GM12878 (cell line): Measurements from ENCODE around the gene OTOG. TPM values are rescaled to one million over a fixed set of nuclear protein-coding genes. Genes with fewer than 3 reads are reported as not detected.

ENCODE experiments used
- ATAC-seq: fragments of 200-7000 bp; cut with Tn5 transposase; 3 replicates; pipeline ENCODE4 v1.9.1; 2020; ENCODE audit warnings: mild to moderate bottlenecking, moderate library complexity
- BruUV-seq: library from RNA; stranded (reverse); fragments of 400-500 nt; replicated peaks from 2 replicates; lab custom pipeline; 2021; lab: Mats Ljungman, UMichigan
- CTCF ChIA-PET: fragments of 300-600 bp; sonication (Branson Sonifier 250); formaldehyde crosslinking; extraction: SDS; loops from one replicate; lab custom pipeline; 2021; ENCODE audit warnings: inconsistent platforms; lab: Yijun Ruan, JAX
- POLR2A ChIA-PET: fragments of 350-600 bp; formaldehyde crosslinking; extraction: SDS; loops from one replicate; lab custom pipeline; 2021; ENCODE audit warnings: inconsistent platforms; lab: Charles Lee
- RAD21 ChIA-PET: fragments of 300-600 bp; sonication (Branson Sonifier 250); formaldehyde crosslinking; loops from one replicate; lab custom pipeline; 2023; ENCODE audit warnings: antibody characterized with exemption; ENCODE audit not compliant: unreplicated experiment; lab: Charles Lee
- SMC1A ChIA-PET: fragments of 300-600 bp; sonication (Branson Sonifier 250); formaldehyde crosslinking; loops from one replicate; lab custom pipeline; 2023; ENCODE audit not compliant: unreplicated experiment, uncharacterized antibody; lab: Charles Lee
- DNase-seq: peaks from one replicate; pipeline ENCODE4 v3.0.0-alpha.2; 2011; ENCODE audit warnings: low read depth, low spot score
- FAIRE-seq: peaks from 3 replicates; lab custom pipeline; 2011; peaks lifted over from hg19 to GRCh38; lab: Jason Lieb, UNC
- H2AFZ ChIP-seq: 2 replicates; pipeline ENCODE4 v1.6.0; 2011; ENCODE audit warnings: low read depth, low read length, control low read depth; ENCODE audit not compliant: control insufficient read depth
- H3K27ac ChIP-seq: 2 replicates; pipeline ENCODE4 v1.5.1; 2011; ENCODE audit warnings: control low read depth; ENCODE audit not compliant: control insufficient read depth, insufficient read depth
- H3K27me3 ChIP-seq, 2 experiments: replicated peaks in 1 of 2; 2 replicates each; pipeline versions ENCODE4 v1.6.0 to v1.6.1; 2011; ENCODE audit warnings: low read length in 1 of 2; ENCODE audit not compliant: control insufficient read depth in 2 of 2, insufficient read depth in 2 of 2
- H3K36me3 ChIP-seq, 2 experiments: 2 replicates each; pipeline ENCODE4 v1.5.1; 2011; ENCODE audit warnings: low read length in 1 of 2; ENCODE audit not compliant: control insufficient read depth in 2 of 2, insufficient read depth in 2 of 2
- H3K4me1 ChIP-seq: 2 replicates; pipeline ENCODE4 v1.6.1; 2011; ENCODE audit warnings: mild to moderate bottlenecking, low read length, moderate library complexity, mixed read lengths; ENCODE audit not compliant: control insufficient read depth, insufficient read depth
- H3K4me2 ChIP-seq: 2 replicates; pipeline ENCODE4 v1.6.0; 2011; ENCODE audit warnings: control low read depth; ENCODE audit not compliant: control insufficient read depth, insufficient read depth
- H3K4me3 ChIP-seq: fragments of 200-600 bp; sonication (generic); 2 replicates; pipeline ENCODE4 v1.5.1; 2016
- H3K79me2 ChIP-seq: 2 replicates; pipeline ENCODE4 v1.6.0; 2011; ENCODE audit warnings: low read length; ENCODE audit not compliant: control insufficient read depth, insufficient read depth
- H3K9ac ChIP-seq: 2 replicates; pipeline ENCODE4 v1.8.0; 2011; ENCODE audit warnings: low read length, control low read depth, mixed read lengths; ENCODE audit not compliant: control insufficient read depth, insufficient read depth
- H3K9me3 ChIP-seq: replicated peaks from 3 replicates; pipeline ENCODE4 v1.5.1; 2011; ENCODE audit warnings: mild to moderate bottlenecking, low read length; ENCODE audit not compliant: control insufficient read depth, insufficient read depth
- H4K20me1 ChIP-seq: 2 replicates; pipeline ENCODE4 v1.6.0; 2011; ENCODE audit not compliant: control insufficient read depth, insufficient read depth
- CREB1 ChIP-seq: IDR thresholded peaks from 2 replicates; pipeline ENCODE4 v1.6.1; 2012; ENCODE audit warnings: low read depth, mild to moderate bottlenecking, inconsistent platforms
- EZH2 ChIP-seq: IDR thresholded peaks from 2 replicates; pipeline ENCODE4 v1.6.1; 2012; ENCODE audit warnings: low read depth, mild to moderate bottlenecking, control low read depth, inconsistent platforms, low read length, borderline replicate concordance; ENCODE audit not compliant: control insufficient read depth
- IRF4 ChIP-seq: IDR thresholded peaks from 2 replicates; pipeline ENCODE4 v1.6.1; 2011; ENCODE audit warnings: low read depth, low read length
- JUNB ChIP-seq: IDR thresholded peaks from 2 replicates; pipeline ENCODE4 v1.6.1; 2016; ENCODE audit warnings: antibody characterized with exemption, mild to moderate bottlenecking
- JUND ChIP-seq: IDR thresholded peaks from 2 replicates; pipeline ENCODE4 v1.6.1; 2012; ENCODE audit warnings: low read depth, mild to moderate bottlenecking, low read length, improper control_type of control experiment, moderate library complexity
- NR2C1 ChIP-seq: fragments of 450-650 bp; IDR thresholded peaks from 2 replicates; pipeline ENCODE4 v1.6.1; 2017; ENCODE audit warnings: antibody characterized with exemption, mild to moderate bottlenecking, moderate library complexity
- SMAD1 ChIP-seq: fragments of 450-650 bp; IDR thresholded peaks from 2 replicates; pipeline ENCODE4 v1.6.1; 2018; ENCODE audit warnings: mild to moderate bottlenecking, low read depth; ENCODE audit not compliant: partially characterized antibody
- STAT3 ChIP-seq: IDR thresholded peaks from 2 replicates; pipeline ENCODE4 v1.6.1; 2011; ENCODE audit warnings: low read depth, low read length, improper control_type of control experiment
- ZNF217 ChIP-seq: fragments of 450-650 bp; IDR thresholded peaks from 2 replicates; pipeline ENCODE4 v1.6.1; 2017; ENCODE audit warnings: antibody characterized with exemption, mild to moderate bottlenecking
- WGBS: methylation state at CpG from one replicate; pipeline ENCODE4 v1.1.6; 2016; ENCODE audit warnings: low lambda C conversion rate; ENCODE audit not compliant: insufficient replicate concordance, insufficient coverage; ENCODE audit errors: missing lambda C conversion rate; 5-methylcytosine and 5-hydroxymethylcytosine counted together
- in situ Hi-C: fragments of 300-500 bp; cut with MboI; formaldehyde crosslinking; loops from 9 replicates; pipeline ENCODE4 v1.14.3; 2018; ENCODE audit warnings: mixed read lengths
- intact Hi-C: fragments of 100-400 bp; cut with micrococcal nuclease; formaldehyde crosslinking; loops from one replicate; pipeline ENCODE4 v1.14.2; 2022; ENCODE audit not compliant: unreplicated experiment
- polyA plus RNA-seq, 11 experiments: library from polyadenylated mRNA; depleted of rRNA in 4 of 11; unstranded in 6 of 11; stranded (reverse) in 5 of 11; fragments of >200 nt; fragmentation: Nextera tagmentation in 4 of 11; fragmentation: Illumina TruSeq in 1 of 11; extraction: Ambion mirVana in 4 of 11; extraction: Trizol in 1 of 11; gene quantifications; 1 replicate in 1 of 11; 2 replicates in 10 of 11; pipeline versions ENCODE4 v1.2.1 to v1.2.3, GENCODE V29; 2011 to 2016; ENCODE audit warnings: inconsistent platforms in 2 of 11, missing spikeins in 2 of 11, low read depth in 1 of 11
- total RNA-seq, 4 experiments: library from RNA; depleted of rRNA in 3 of 4; stranded (reverse); fragments of >200 nt in 3 of 4; fragmentation: Illumina TruSeq in 1 of 4; extraction: Trizol in 1 of 4; gene quantifications; 2 replicates each; pipeline versions ENCODE4 v1.2.1 to v1.2.3, GENCODE V29; 2013 to 2021
- TF ChIP-seq, protein P1 (sequence below): fragments of 150-350 bp; IDR thresholded peaks from 2 replicates; pipeline ENCODE4 v1.6.1; 2014; ENCODE audit warnings: mild to moderate bottlenecking, low read depth, low read length
- TF ChIP-seq, protein P2 (sequence below): fragments of 450-650 bp; IDR thresholded peaks from 2 replicates; pipeline ENCODE4 v1.6.1; 2016; ENCODE audit warnings: mild to moderate bottlenecking
- TF ChIP-seq, protein P3 (sequence below): fragments of 450-650 bp; IDR thresholded peaks from 2 replicates; pipeline ENCODE4 v1.6.1; 2018; ENCODE audit warnings: mild to moderate bottlenecking, low read depth, moderate library complexity; ENCODE audit not compliant: partially characterized antibody

OTOG gene
- total and polyA plus RNA-seq, 10 of the 15 experiments (the other 5 are each of a cell fraction or from before 2014, with no cell fraction given), result not detected

DNA sequence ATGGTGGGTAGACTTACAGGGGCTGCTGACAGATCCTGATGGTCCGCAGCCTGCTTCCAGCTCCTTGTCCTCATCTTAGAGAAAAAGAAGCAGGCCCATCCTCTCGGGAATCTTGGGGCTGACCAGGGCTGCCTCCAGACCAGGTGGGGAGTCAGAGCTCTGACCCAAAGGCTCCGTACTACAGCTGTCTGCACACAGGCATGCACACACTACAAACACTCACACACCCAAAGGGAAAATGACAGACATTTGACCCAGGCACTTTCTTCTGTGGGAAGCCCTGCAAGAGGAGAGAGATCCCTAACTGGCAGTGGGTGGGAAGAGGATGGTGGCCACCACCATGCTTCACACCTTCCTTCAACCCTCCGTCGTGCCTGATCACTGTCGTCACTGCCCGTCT lies 125.4 kb downstream of the OTOG start:
- no TSS peak for BruUV-seq
- TF ChIP-seq, protein P1, sequence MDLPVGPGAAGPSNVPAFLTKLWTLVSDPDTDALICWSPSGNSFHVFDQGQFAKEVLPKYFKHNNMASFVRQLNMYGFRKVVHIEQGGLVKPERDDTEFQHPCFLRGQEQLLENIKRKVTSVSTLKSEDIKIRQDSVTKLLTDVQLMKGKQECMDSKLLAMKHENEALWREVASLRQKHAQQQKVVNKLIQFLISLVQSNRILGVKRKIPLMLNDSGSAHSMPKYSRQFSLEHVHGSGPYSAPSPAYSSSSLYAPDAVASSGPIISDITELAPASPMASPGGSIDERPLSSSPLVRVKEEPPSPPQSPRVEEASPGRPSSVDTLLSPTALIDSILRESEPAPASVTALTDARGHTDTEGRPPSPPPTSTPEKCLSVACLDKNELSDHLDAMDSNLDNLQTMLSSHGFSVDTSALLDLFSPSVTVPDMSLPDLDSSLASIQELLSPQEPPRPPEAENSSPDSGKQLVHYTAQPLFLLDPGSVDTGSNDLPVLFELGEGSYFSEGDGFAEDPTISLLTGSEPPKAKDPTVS, result no peak
- TF ChIP-seq JUND (no peak), SMAD1 (no peak), IRF4 (no peak), NR2C1 (no peak), CREB1 (no peak), JUNB (no peak), ZNF217 (no peak), EZH2 (no peak), STAT3 (no peak)
- TF ChIP-seq, protein P2, sequence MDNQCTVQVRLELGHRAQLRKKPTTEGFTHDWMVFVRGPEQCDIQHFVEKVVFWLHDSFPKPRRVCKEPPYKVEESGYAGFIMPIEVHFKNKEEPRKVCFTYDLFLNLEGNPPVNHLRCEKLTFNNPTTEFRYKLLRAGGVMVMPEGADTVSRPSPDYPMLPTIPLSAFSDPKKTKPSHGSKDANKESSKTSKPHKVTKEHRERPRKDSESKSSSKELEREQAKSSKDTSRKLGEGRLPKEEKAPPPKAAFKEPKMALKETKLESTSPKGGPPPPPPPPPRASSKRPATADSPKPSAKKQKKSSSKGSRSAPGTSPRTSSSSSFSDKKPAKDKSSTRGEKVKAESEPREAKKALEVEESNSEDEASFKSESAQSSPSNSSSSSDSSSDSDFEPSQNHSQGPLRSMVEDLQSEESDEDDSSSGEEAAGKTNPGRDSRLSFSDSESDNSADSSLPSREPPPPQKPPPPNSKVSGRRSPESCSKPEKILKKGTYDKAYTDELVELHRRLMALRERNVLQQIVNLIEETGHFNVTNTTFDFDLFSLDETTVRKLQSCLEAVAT, result no peak
- TF ChIP-seq, protein P3, sequence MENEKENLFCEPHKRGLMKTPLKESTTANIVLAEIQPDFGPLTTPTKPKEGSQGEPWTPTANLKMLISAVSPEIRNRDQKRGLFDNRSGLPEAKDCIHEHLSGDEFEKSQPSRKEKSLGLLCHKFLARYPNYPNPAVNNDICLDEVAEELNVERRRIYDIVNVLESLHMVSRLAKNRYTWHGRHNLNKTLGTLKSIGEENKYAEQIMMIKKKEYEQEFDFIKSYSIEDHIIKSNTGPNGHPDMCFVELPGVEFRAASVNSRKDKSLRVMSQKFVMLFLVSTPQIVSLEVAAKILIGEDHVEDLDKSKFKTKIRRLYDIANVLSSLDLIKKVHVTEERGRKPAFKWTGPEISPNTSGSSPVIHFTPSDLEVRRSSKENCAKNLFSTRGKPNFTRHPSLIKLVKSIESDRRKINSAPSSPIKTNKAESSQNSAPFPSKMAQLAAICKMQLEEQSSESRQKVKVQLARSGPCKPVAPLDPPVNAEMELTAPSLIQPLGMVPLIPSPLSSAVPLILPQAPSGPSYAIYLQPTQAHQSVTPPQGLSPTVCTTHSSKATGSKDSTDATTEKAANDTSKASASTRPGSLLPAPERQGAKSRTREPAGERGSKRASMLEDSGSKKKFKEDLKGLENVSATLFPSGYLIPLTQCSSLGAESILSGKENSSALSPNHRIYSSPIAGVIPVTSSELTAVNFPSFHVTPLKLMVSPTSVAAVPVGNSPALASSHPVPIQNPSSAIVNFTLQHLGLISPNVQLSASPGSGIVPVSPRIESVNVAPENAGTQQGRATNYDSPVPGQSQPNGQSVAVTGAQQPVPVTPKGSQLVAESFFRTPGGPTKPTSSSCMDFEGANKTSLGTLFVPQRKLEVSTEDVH, result no peak

More for the DNA sequence above, 125.4 kb downstream of the OTOG start:
- Histone ChIP-seq H3K9ac (no peak overlapping the region), H4K20me1 (0 out of 2 replicates have a peak, but pooled peaks cover 2% of the 10 kb centered on the region), H3K4me2 (no peak overlapping the region), H3K27ac (no peak overlapping the region), H2AFZ (no peak overlapping the region), H3K9me3 (no peaks in the 10 kb centered on the region), H3K4me3 (no peak overlapping the region), H3K79me2 (no peaks in the 10 kb centered on the region), H3K27me3 (peaks cover 2% of the 10 kb centered on the region in 2 experiments; a peak in 3 of 4 replicates), H3K36me3 (no peaks in the 10 kb centered on the region), H3K4me1 (no peaks in the 10 kb centered on the region)
- FAIRE-seq, result no peak
- ChIA-PET CTCF (no interaction called here), POLR2A (no interaction called here), SMC1A (no interaction called here), RAD21 (no interaction called here)
- WGBS, result 59% methylated on average over 7 of the region's 7 CpGs
- intact Hi-C loops (no loop called here), in situ Hi-C loops (no loop called here)
- DNase-seq, result no peak
- no peak for ATAC-seq
